ENCODE measurements around the gene DEFB132.
"Not testable (repeated sequence)": the region's sequence is repeated elsewhere in the genome, so short reads cannot be mapped to it uniquely, and the experiment has no call there.

DEFB132 gene

DNA sequence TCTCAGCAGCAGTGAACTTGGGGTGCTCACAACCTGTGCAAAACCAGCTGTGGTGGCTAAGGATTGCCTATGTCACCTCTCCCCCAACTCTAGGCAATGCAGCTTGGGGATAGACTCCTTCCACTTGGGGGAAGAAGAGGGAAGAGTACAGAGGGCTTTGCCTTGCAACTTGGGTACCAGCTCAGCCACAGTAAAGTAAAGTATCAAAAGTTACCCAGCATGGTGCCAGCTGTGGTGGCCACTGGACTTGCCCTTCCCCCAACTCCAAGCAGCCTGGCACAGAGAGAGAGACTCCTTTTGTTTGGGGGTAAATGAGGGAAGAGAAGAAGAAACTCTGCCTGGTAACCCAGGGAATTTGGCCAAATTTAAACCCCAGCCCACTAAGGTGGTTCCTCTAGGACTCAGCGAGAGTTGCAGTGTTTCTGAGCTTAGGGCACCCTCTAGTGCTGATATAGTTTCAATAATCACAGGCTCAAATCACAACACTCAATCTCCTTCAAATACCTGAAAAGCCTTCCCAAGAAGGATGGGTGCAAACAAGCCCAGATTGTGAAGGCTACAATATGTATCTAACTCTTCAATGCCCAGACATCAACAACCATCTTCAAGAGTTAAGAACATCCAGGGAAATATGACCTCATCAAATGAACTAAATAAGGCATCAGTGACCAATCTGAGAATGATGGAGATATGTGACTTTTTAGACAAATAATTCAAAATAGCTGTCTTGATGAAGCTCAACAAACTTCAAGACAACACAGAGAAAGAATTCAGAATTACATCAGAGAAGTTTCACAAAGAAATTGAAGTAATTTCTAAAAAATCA, 38.0 kb upstream of the DEFB132 start:
- no peak for TF ChIP-seq CTCF (IDR thresholded peaks at IDR 0.05; ENCODE audit: control extremely low read depth, extremely low read depth, low read depth, missing control alignments)
- CTCF ChIA-PET: interaction anchor here (0.6 to 1.4 kb wide), 3 partner anchors 21 to 47 kb away, joined by 3 read pairs; no protein-coding TSS in a partner anchor
- POLR2A ChIA-PET: no interaction called here
- no peak for DNase-seq (ENCODE audit: extremely low spot score)

DNA sequence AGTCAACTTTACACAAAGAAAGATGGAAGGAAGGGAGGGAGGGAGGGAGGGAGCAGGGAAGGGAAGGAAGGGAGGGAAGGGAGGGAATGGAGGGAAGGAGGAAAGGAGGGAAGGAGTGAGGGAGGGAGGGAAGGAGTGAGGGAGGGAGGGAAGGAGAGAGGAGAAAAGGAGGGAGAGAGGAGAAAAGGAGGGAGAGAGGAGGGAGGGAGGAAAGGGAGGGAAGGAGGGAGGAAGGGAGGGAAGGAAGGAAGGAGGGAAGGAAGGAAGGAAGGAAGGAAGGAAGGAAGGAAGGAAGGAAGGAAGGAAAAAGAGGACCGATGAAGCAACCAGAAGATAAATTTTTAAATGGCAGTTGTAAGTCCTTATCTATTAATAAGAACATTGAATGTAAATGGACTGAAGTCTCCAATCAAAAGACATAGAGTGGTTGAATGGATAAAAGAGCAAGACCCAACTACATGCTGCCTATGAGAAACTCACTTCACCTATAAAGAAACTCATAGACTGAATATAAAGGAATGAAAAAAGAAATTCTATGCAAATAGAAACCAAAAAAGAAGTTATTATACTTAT, 36.2 kb upstream of the DEFB132 start:
- CTCF ChIA-PET: no interaction called here

GRCh38 chr20:225879-226278, 31.6 kb upstream of the DEFB132 start:
- CTCF ChIA-PET: interaction anchor here (1.8 to 1.9 kb wide), 4 partner anchors 9 to 13 kb away, joined by 4 to 6 read pairs (median 6); no protein-coding TSS in a partner anchor
- DNase-seq (ENCODE audit: extremely low spot score); POLR2A ChIA-PET: not testable (repeated sequence)

More for the DNA sequence above, 36.2 kb upstream of the DEFB132 start:
- POLR2A ChIA-PET: no interaction called here
- no peak for TF ChIP-seq CTCF (IDR thresholded peaks at IDR 0.05; ENCODE audit: control extremely low read depth, extremely low read depth, low read depth, missing control alignments)
- no peak for DNase-seq (ENCODE audit: extremely low spot score)

DNA sequence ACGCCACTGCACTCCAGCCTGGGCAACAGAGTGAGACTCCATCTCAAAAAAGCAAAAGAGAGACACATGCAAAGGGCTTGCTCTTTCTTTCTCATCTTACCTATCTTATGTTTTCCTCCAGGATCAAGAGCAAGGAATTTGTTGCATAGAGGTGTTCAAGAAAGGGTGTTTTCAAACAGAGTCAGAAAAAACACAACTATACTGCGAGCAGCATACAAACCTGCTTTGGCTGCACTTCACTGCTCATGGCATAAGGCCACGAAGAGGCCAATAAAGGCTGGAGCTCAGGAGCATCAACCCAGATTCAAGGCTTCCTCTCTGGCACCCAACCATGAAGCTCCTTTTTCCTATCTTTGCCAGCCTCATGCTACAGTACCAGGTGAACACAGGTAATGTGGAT, 30.6 kb upstream of the DEFB132 start, which contains the start of gene DEFB129:
Gene DEFB129, plus strand, starts transcription at position 301 of the 400 bp plus-strand sequence. Its CDS starts 31 bp downstream, at position 332.
- no peak for DNase-seq (ENCODE audit: extremely low spot score)
- POLR2A ChIA-PET: no interaction called here
- no peak for TF ChIP-seq CTCF (IDR thresholded peaks at IDR 0.05; ENCODE audit: control extremely low read depth, extremely low read depth, low read depth, missing control alignments)
- CTCF ChIA-PET: interaction anchor here (1.0 to 1.9 kb wide), 6 partner anchors 9 to 103 kb away, joined by 4 to 9 read pairs (median 6); no protein-coding TSS in a partner anchor

GRCh38 chr20:227439-228105, 30.0 kb upstream of the DEFB132 start:
- POLR2A ChIA-PET: no interaction called here
- no peak for TF ChIP-seq CTCF (IDR thresholded peaks at IDR 0.05; ENCODE audit: control extremely low read depth, extremely low read depth, low read depth, missing control alignments)
- DNase-seq (ENCODE audit: extremely low spot score): no peak
- CTCF ChIA-PET: interaction anchor here (1.0 to 1.8 kb wide), 5 partner anchors 9 to 103 kb away, joined by 4 to 9 read pairs (median 5); no protein-coding TSS in a partner anchor

- no peak for TF ChIP-seq CTCF (IDR thresholded peaks at IDR 0.05; ENCODE audit: control extremely low read depth, extremely low read depth, low read depth, missing control alignments)
- CTCF ChIA-PET: interaction anchor here (1.5 kb wide), 1 partner anchor 10 kb away, joined by 4 read pairs; the partner anchor contains the start of gene DEFB129
- DNase-seq (ENCODE audit: extremely low spot score): no peak
- POLR2A ChIA-PET: no interaction called here
Observed at GRCh38 chr20:235891-236290, 21.6 kb upstream of the DEFB132 start.

All from GM10248 (cell line).